B cell (primary cell): ENCODE measurements around the gene LRCOL1. TPM values are rescaled to one million over a fixed set of nuclear protein-coding genes. Genes with fewer than 3 reads are reported as not detected.

Experiments
- ATAC-seq: fragments of 200-7000 bp; cut with Tn5 transposase; one replicate; pipeline ENCODE4 v1.10.0; 2021; ENCODE audit warnings: low read depth, mild to moderate bottlenecking, moderate number of reproducible peaks, moderate library complexity
- CTCF ChIA-PET: fragments of 350-600 bp; sonication (Branson Sonifier 250); formaldehyde crosslinking; loops from one replicate; lab custom pipeline; 2021; ENCODE audit warnings: antibody characterized with exemption, inconsistent platforms; lab: Charles Lee
- POLR2A ChIA-PET: fragments of 350-600 bp; sonication (Branson Sonifier 250); formaldehyde crosslinking; loops from one replicate; lab custom pipeline; 2021; ENCODE audit warnings: antibody characterized with exemption; lab: Charles Lee
- DNase-seq: peaks from one replicate; pipeline ENCODE4 v3.0.0; 2013
- H2AFZ ChIP-seq: 2 replicates; pipeline ENCODE4 v1.6.1; 2012; ENCODE audit warnings: mild to moderate bottlenecking, low read depth, low read length; ENCODE audit not compliant: insufficient read depth, poor library complexity, severe bottlenecking
- H3K27ac ChIP-seq, 2 donors: 1 replicate in 1 of 2; 2 replicates in 1 of 2; pipeline ENCODE4 v1.5.1; 2012 to 2013; ENCODE audit warnings: low read length in 2 of 2, mild to moderate bottlenecking in 2 of 2, moderate library complexity in 1 of 2
- H3K27me3 ChIP-seq, 4 experiments: fragments of 200-600 bp in 1 of 4; sonication (generic) in 1 of 4; replicated peaks in 1 of 4; 1 replicate in 2 of 4; 2 replicates in 2 of 4; pipeline versions ENCODE4 v1.6.1 to v1.7.0; 2013 to 2016; ENCODE audit warnings: low read length in 3 of 4, mild to moderate bottlenecking in 2 of 4, mixed read lengths in 1 of 4, moderate library complexity in 1 of 4; ENCODE audit not compliant: insufficient read depth in 4 of 4, control insufficient read depth in 3 of 4; ENCODE audit errors: control extremely low read depth in 1 of 4
- H3K36me3 ChIP-seq, 2 experiments: replicated peaks in 1 of 2; 1 replicate in 1 of 2; 2 replicates in 1 of 2; pipeline versions ENCODE4 v1.6.1 to v1.7.1; 2013; ENCODE audit warnings: low read length in 1 of 2; ENCODE audit not compliant: insufficient read depth in 2 of 2, control insufficient read depth in 1 of 2; ENCODE audit errors: control extremely low read depth in 1 of 2, extremely low read depth in 1 of 2
- H3K4me1 ChIP-seq, 2 donors: fragments of 200-600 bp in 1 of 2; sonication (generic) in 1 of 2; 1 replicate in 1 of 2; 2 replicates in 1 of 2; pipeline versions ENCODE4 v1.5.1 to v1.6.1; 2013 to 2017; ENCODE audit warnings: low read length in 2 of 2; ENCODE audit not compliant: control insufficient read depth in 2 of 2, insufficient read depth in 2 of 2
- H3K4me2 ChIP-seq: replicated peaks from 2 replicates; pipeline ENCODE3; 2012; ENCODE audit warnings: mild to moderate bottlenecking, low read depth, low read length; ENCODE audit not compliant: poor library complexity, severe bottlenecking
- H3K4me3 ChIP-seq, 5 experiments: fragments of 200-600 bp in 1 of 5; sonication (generic) in 1 of 5; 1 replicate in 3 of 5; 2 replicates in 2 of 5; pipeline versions ENCODE4 v1.5.1 to v1.7.0; 2011 to 2016; ENCODE audit warnings: low read length in 4 of 5, mild to moderate bottlenecking in 4 of 5, low read depth in 2 of 5, control low read depth in 1 of 5, moderate library complexity in 1 of 5; ENCODE audit not compliant: insufficient read depth in 1 of 5; ENCODE audit errors: control extremely low read depth in 1 of 5, extremely low read depth in 1 of 5
- H3K79me2 ChIP-seq: fragments of 200-600 bp; sonication (generic); one replicate; pipeline ENCODE4 v1.6.0; 2016; ENCODE audit warnings: low read length; ENCODE audit not compliant: control insufficient read depth, insufficient read depth
- H3K9ac ChIP-seq: fragments of 200-600 bp; sonication (generic); 2 replicates; pipeline ENCODE4 v1.6.1; 2017; ENCODE audit warnings: mild to moderate bottlenecking, low read length, moderate library complexity
- H3K9me3 ChIP-seq, 3 donors: one replicate each; pipeline versions ENCODE4 v1.6.1 to v1.7.1; 2013; ENCODE audit warnings: low read length in 2 of 3; ENCODE audit not compliant: control insufficient read depth in 2 of 3, insufficient read depth in 1 of 3; ENCODE audit errors: control extremely low read depth in 1 of 3
- H4K20me1 ChIP-seq: 2 replicates; pipeline ENCODE4 v1.6.0; 2012; ENCODE audit warnings: mild to moderate bottlenecking, low read length; ENCODE audit not compliant: insufficient read depth, control insufficient read depth, poor library complexity, severe bottlenecking
- H3K27ac Mint-ChIP-seq: one replicate; pipeline ENCODE4 v1.8.0; 2021; ENCODE audit warnings: mixed read lengths
- H3K27me3 Mint-ChIP-seq: one replicate; pipeline ENCODE4 v1.8.0; 2021; ENCODE audit warnings: mixed read lengths
- H3K4me1 Mint-ChIP-seq: one replicate; pipeline ENCODE4 v1.8.0; 2021; ENCODE audit warnings: mixed read lengths
- H3K4me3 Mint-ChIP-seq: one replicate; pipeline ENCODE4 v1.8.0; 2021; ENCODE audit warnings: mixed read lengths
- H3K9me3 Mint-ChIP-seq: one replicate; pipeline ENCODE4 v1.8.0; 2022; ENCODE audit warnings: mixed read lengths; ENCODE audit not compliant: insufficient read depth
- EZH2 ChIP-seq: IDR thresholded peaks from 2 replicates; pipeline ENCODE4 v1.6.1; 2012; ENCODE audit warnings: borderline replicate concordance, low read depth, mild to moderate bottlenecking, moderate library complexity, low read length; ENCODE audit not compliant: insufficient read depth, poor library complexity, severe bottlenecking
- WGBS: methylation state at CpG from one replicate; pipeline ENCODE4 v1.1.5; 2013; ENCODE audit warnings: missing lambda C conversion rate; ENCODE audit not compliant: insufficient coverage; 5-methylcytosine and 5-hydroxymethylcytosine counted together
- intact Hi-C: fragments of 100-400 bp; cut with micrococcal nuclease; formaldehyde crosslinking; loops from one replicate; pipeline ENCODE4 v1.10.0; 2022
- polyA plus RNA-seq: library from polyadenylated mRNA; depleted of rRNA; stranded (reverse); fragments of >200 nt; gene quantifications from 2 replicates; pipeline ENCODE4 v1.2.3, GENCODE V29; 2012
- total RNA-seq, 2 donors: library from RNA; stranded (reverse); fragments of 120-200 nt in 1 of 2; gene quantifications; 1 replicate in 1 of 2; 2 replicates in 1 of 2; pipeline versions ENCODE4 v1.2.3 to v1.2.4, GENCODE V29; 2013 to 2022
- TF ChIP-seq, protein P1 (sequence below): fragments of 200-600 bp; IDR thresholded peaks from one replicate; pipeline ENCODE4 v1.8.0; 2022; ENCODE audit warnings: antibody characterized with exemption, mild to moderate bottlenecking

LRCOL1 gene
- total and polyA plus RNA-seq, 2 donors (not counting 1 experiment from before 2014, with no cell fraction given), result not detected

GRCh38 chr12:132611620-132612019 is 1.2 kb upstream of the LRCOL1 start:
- intact Hi-C loops, result no loop called here

More at GRCh38 chr12:132611620-132612019, 1.2 kb upstream of the LRCOL1 start:
- H3K27ac ChIP-seq, result no peak overlapping the region
- peaks cover 0 to 44% (median 30%) of the 10 kb centered on the region in 4 experiments for H3K27me3 ChIP-seq
- DNase-seq, result no peak
- CTCF ChIA-PET, result interaction anchor here (2.9 kb wide), 1 partner anchor 458 kb away, joined by 11 read pairs; no protein-coding TSS in a partner anchor
- H3K9me3 Mint-ChIP-seq, result no peaks in the 10 kb centered on the region
- WGBS, result 92% methylated on average over 10 of the region's 10 CpGs
- peaks cover 3 to 26% (median 6%) of the 10 kb centered on the region in 3 donors for H3K9me3 ChIP-seq
- no peaks in the 10 kb centered on the region for H3K36me3 ChIP-seq
- no peak overlapping the region for H3K4me3 Mint-ChIP-seq
- H3K27me3 Mint-ChIP-seq, result peaks cover 43% of the 10 kb centered on the region
- no peak overlapping the region for H3K9ac ChIP-seq
- H3K79me2 ChIP-seq, result no peaks in the 10 kb centered on the region
- peaks cover 16 to 18% of the 10 kb centered on the region in 2 donors for H3K4me1 ChIP-seq
- no peak overlapping the region for H2AFZ ChIP-seq
- no peaks in the 10 kb centered on the region for H4K20me1 ChIP-seq
- H3K4me1 Mint-ChIP-seq, result peaks cover 10% of the 10 kb centered on the region
- TF ChIP-seq, protein P1, sequence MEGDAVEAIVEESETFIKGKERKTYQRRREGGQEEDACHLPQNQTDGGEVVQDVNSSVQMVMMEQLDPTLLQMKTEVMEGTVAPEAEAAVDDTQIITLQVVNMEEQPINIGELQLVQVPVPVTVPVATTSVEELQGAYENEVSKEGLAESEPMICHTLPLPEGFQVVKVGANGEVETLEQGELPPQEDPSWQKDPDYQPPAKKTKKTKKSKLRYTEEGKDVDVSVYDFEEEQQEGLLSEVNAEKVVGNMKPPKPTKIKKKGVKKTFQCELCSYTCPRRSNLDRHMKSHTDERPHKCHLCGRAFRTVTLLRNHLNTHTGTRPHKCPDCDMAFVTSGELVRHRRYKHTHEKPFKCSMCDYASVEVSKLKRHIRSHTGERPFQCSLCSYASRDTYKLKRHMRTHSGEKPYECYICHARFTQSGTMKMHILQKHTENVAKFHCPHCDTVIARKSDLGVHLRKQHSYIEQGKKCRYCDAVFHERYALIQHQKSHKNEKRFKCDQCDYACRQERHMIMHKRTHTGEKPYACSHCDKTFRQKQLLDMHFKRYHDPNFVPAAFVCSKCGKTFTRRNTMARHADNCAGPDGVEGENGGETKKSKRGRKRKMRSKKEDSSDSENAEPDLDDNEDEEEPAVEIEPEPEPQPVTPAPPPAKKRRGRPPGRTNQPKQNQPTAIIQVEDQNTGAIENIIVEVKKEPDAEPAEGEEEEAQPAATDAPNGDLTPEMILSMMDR, result no peak
- no peak for TF ChIP-seq EZH2
- no peak overlapping the region for H3K4me3 ChIP-seq
- no peak overlapping the region for H3K4me2 ChIP-seq
- H3K27ac Mint-ChIP-seq, result no peak overlapping the region
- ATAC-seq, result no peak
- POLR2A ChIA-PET, result no interaction called here
